GM19397 (cell line): ENCODE data around the gene C2CD2.
A peak's percentile ranks its signal among the peaks of the same experiment; 100 is the strongest.

Experiments used
- ATAC-seq: cut with Tn5 transposase; IDR thresholded peaks from one replicate; pipeline ENCODE4 v1.9.1; 2021; ENCODE audit warnings: mild to moderate bottlenecking, moderate library complexity; ENCODE audit not compliant: unreplicated experiment

The C2CD2 gene

DNA sequence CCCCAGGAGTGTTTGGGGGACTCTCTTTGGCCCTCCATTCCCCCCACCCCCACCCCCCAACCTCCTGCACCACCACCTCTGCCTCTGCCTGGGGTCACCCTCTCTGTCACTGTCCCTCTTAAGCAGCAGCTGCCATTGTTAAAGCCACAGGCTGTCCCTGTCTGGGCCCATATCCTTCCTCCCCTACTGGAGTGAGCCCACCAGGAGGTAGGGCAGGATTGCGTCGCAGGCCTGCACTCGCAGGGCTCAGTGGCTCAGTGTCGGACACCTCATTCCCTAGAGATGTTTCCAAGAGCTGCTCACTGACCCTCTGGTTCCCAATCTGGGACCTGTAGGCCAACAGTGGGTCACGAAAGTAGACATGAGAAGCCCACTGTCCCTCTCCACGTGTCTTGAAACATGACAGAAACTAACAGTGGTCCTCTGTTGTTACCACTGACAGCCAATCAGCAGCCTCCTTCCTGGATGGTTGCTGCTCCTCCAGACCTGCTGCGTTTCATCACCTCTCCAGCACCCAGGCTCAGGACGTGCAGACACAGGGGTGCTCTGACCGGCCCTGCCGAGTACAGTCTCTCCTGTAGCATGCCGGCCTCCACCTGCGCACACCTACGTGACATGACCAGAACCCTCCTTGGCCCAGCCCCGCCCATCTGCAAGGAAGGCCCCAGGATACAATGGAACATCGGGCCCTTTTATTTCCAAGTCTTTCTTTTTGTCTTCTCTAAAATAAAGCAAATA lies 82.4 kb downstream of the C2CD2 start:
- ATAC-seq: no peak

DNA sequence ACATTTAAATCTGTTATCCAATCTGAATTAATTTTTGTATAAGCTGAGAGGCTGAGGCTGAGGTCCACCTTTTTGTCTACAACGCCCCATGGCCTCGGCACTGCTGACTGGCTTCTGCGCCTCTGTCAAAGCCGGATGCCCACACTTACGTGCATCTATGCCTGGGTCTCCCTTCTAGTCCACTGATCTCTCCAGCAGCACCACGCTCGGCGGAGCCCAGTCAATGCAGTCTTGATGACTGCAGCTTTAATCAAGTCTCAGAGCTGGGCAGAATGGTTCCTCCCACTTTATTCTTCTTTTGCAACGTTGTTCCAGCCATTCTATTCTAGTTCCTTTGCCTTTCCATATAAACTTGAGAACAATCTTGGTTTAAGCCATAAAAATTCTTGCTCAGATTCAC lies 84.0 kb downstream of the C2CD2 start:
- no peak for ATAC-seq

DNA sequence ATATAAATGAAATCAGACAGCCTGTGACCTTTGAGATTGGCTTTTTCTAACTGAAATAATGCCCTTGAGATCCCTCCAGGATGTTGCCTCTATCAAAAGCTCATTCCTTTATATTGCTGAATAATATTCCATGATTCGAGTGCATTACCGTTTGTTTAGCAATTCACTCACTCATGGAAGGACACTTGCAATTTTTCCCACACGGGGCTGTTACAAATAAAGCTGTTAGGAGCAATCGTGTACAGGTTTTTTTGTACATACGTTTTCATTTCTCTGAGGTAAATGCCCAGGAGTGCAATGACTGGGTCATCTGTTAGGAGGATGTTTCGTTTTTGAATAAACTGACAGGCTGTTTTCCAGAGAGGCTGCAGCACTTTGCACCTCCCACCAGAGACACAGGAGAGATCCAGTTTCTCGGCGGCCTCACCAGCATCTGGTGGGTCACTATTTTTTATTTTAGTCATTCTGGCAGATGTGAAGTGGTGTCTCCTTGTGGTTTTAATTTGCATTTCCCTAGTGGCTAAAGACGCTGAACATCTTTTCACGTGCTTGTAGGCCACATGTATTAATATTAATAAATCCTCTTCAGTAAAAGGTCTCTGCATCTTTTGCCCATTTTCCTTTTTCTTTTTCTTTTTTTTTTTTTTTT lies 85.6 kb downstream of the C2CD2 start:
- peak; percentile 57 for ATAC-seq

DNA sequence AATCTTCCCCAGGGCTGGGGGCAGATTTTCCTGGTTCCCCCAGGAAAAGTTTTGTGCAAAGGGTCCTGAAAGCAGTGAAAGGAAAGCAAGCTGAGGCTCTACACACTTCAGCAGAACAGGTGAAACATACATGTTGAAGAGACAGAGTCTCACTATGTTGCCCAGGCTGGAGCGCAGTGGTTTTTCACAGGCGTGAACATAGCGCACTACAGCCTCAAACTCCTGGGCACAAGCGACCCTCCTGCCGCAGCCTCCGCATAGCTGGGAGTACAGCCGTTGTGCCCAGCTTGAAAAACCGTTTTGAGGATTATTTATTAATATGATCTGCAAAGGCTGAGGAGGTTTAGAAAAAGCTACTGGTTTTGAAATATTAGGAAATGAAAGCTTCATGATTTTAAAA lies 86.5 kb downstream of the C2CD2 start:
- ATAC-seq: no peak

DNA sequence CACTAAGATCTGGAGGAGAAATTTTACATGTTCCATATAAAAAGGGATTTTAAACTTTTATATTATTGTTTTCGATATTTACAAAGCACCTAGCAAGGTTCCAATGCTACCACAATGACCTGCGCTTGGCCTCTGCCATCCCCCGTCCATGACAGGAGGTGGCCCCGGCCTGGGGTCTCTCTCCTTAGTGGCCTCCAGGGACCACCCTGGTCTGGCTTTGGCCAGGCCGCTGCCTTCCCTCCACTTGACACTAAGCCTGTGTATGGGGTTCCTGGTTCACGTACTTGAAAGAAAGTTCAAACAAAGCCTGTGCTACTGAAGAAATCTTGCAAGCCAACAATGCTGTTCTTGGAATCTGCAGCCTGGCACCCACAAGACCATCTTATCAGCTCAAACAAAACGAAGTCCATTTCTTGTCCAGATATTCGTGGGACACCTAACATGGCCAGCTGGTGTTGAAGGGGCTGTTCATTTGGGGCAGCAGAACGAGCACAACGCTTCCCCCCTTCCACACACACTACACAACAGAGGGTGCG lies 87.5 kb downstream of the C2CD2 start:
- ATAC-seq: no peak

DNA sequence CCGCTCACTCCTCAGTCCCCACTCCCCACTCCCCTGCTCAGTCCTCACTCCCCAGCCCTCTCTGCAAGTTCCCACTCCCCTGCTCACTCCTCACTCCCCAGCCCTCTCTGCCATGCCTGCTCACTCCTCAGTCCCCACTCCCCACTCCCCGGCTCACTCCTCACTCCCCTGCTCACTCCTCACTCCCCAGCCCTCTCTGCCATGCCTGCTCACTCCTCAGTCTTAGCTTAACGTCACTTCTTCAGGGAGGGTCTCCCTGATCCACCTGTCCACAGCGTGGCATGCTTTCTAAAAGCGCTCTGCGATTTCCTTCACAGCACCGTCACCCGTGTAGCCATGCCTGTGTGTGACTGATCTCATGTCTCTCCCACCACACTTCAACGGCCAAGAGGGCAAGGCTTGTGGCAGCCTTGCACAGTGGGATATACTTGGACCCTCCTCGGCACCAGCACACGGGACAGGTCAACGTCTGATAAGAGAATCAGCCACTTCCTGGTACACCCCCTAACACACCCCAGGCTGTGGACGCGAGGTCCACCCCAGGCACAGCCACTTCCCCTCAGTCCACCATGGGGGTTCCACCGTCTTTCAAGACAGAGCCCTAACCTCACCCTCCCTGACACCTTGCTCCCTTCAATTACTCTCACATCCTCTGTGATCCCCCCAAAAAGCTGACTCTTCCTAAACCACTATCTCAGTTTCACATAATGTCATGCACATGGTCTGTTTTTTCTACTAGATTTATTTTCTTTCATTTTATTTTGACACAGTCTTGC lies 88.6 kb downstream of the C2CD2 start:
- peak; percentile 45 for ATAC-seq

DNA sequence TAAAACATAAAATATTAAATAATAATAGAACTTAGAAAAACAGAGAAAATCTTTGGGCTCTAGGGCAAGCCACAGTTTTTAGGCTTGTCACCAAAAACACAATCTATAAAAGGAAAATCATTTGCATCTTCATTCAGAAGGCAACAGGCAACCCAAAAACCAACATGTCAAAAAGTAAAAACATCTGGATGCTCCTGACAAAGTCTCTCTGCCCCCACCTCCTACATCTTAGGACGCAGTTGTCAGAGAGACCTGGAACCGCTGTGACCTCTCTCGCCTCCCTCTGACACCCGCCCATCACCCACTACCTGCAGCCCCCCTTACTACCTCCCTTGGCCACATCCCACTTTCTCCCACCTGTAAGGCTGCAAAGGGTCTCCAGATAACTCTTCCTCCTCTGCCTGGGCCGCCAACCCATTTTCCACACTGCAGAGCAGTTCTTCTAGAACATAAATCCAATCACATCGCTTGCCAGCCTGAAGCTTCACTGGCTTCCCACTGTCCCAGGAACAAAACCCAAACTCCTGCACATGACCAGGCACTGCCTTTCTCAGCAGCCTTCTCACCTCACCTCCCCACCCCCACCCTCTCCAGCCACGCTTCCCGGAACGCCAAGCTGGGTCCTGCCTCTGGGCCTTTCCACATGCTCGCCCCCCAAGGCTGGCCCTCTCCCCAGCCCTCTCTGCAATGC lies 89.4 kb downstream of the C2CD2 start:
- no peak for ATAC-seq

DNA sequence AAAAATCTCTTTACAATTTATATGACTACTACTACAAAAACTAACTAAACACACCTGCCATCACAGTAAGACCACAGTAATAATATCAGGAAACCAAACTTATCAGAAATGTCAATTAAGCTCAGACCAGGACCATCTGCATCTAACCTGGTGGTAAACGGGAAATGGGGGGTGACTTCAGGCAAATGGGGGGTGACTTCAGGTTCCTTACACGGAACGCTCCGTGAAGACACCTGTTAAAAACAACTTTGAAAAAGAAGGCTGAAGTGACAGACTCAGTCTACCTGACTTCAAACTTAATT lies 90.4 kb downstream of the C2CD2 start:
- ATAC-seq: no peak

DNA sequence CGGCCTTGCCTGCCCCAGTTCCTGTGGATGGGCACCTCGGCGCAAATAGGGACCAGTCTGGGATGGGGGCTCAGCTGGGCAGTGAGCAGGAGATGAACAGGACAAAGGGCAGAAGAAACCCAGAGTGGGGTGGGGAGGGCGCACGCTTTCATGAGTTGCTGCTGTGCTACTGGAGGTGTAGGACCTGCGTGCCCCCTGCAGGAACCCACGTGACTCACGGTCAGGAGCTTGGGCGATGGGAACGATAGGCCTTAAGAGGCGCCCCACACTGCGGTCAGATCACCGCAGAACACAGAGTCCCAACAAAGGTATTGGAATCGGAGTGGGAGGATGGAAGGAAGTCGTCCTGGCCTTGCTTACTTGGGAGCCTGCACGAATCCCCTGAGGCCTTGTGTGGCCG lies 91.8 kb downstream of the C2CD2 start:
- ATAC-seq: no peak

DNA sequence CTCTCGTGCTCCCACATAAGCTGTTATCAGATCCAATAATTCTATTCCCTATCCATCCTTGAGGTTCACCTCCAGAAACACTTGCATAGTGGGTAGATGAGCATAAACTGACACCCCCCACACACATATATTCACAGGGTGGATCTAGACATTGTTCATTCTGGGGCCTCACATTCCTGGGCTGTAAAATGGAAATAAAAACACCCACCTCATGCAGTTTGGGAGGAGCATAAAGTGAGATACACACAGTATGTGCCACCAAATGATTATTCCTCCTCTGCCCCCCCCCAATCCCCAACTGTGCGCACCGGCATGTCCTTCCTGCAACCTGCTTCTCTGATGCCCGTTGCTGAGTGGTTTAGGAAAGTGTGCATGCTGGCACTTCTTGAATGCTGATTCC lies 92.6 kb downstream of the C2CD2 start:
- no peak for ATAC-seq

DNA sequence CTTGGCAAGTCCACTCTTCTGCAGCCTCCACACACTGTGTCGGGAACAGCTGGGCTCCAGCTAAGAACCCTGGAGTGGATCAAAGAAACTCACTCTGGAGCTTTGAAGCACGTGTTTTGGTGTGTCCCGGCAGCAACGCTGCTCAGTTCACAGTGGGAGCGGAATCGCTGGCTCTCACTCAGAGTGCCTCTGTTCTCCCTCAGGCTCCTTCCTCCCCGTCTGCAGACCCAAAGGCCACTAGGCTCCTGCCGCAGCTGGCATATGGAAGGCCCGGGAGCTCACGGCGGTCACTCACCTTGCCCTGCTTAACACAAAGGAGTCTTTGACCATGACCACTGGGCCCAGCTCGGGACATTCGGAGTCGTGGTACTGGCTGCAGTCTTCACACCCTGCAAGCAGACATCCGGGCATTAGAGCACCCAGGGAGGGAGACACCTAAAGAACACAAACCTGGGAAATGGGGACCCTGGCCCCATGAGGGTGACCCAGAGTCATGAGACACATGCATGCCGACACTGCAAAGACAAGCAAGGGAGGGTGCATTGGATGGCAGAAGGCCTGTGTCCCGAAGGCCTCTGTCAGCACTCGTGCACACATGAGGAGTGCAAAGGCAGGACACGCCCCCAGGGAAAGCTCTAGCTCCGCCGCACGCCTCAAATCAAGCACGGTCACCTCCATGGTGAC lies 94.4 kb downstream of the C2CD2 start:
- no peak for ATAC-seq

DNA sequence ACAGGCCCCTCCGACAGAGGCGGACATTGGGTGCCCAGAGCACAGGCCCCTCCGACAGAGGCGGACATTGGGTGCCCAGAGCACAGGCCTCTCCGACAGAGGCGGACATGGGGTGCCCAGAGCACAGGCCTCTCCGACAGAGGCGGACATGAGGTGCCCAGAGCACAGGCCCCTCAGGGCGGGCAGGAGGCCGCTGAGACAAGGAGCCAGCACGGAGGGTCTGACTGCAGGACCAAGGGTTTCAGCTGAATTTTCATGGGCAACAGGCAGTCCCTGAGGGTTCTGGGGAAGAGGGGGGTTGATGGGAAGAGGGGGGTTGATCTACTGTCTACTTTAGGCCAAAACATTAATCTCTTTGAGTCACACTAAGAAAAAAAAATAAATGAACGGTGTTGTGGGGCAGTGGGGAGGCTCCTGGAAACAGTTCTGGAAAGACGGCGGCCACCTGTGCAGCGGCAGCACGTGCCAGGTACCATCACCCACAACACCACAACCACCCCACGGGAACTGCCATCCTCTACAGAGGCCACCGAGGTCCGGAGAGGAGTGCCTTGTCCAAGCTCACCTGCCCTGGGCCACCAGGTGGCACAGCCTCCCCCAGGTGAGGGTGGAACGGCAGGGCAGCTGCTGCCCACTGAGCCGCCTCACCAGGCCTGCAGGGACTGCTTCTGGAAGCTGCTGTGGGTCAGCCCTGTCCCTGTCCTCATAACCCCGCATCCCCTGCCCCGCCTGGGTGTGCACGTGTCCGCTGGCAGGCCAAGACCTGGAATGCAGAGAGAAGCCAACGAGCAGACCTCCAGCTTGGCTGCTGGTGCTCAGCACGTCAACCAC lies 95.1 kb downstream of the C2CD2 start:
- ATAC-seq: no peak

DNA sequence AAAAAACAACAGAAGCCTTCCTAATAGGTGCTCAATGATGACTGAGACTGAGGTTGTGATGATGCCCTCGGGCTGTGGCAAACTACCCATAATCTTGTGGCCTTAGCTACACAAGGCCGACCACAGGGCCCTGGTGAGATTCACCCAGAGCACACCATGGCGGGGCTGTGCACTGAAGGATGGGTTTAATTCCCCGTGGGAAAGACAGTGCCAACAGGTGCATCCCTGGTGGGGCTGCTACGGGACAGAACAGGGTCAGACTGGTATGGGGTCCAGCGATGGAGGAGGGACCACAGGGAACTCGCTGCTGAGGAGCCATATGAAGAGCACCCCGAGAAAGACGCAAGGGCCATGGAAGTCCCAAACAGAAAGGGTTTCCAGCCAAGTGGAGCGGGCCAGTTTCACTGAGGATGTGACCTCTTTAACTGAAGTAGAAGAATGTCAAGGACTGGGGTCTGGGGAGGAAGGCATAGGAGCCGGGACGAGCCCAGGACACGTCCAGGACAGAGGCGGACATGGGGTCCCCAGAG lies 96.0 kb downstream of the C2CD2 start:
- no peak for ATAC-seq

DNA sequence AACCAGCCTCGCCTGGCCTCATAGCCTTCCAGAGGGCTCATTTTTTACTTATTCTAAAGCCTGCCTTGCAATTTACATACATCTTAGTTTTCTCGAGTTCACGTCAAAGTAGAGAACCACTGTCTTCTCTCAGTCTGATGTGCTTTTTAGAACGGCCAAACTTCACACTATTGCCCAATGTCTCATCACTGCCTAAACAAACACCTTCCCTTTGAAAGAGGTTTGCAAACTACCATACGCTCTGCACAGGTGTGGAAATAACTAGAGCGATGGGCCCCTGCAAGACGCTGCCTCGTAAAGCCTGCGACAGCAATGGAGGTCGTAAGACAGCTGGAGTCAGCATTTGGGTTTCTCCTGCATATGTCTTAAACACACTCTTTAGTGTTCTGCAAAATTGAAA lies 97.2 kb downstream of the C2CD2 start:
- no peak for ATAC-seq

DNA sequence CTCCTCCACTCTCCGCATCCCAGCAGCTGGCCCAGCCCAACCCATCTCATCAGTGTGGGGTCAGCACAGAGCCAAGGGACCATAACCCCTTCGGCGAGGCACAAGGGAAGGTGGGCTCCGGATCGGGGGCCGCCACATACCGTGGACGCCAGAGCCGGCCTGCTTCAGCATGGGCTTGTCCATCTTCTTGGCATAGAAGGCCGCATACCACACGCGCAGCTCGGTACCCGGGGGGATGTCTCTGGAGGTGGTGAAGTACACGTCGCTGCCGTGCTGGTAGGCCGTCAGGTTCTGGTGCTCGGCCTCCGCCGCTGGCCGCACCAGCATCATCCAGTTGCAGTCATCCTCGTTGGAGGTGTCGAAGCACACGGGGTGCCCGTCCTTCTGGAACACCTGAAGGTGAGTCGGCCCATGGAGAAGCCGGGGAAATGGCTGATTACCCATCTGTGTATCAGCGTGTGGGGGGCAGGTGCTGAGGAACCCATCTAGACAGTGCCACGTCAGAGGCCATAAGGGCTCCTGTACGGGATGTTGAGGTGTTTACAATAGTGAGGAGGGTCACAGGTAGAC lies 99.3 kb downstream of the C2CD2 start:
- no peak for ATAC-seq

DNA sequence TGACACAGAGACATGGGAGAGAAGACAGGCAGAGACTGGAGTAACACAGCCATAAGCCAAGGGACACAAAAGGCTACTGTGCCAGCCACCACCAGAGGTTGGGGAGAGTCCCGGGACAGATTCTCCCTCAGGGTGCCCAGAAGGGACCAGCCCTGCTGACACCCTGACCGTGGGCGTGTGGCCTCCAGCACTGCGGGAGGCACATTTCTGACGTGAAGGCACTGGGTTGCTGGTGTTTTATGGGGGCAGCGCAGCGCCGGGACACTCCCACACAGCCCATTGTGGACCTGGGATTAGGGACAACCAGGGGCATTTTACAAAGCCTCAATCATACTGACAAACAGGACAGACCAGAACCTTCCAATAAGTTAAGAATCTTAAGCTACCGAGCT lies 100.9 kb downstream of the C2CD2 start:
- no peak for ATAC-seq

DNA sequence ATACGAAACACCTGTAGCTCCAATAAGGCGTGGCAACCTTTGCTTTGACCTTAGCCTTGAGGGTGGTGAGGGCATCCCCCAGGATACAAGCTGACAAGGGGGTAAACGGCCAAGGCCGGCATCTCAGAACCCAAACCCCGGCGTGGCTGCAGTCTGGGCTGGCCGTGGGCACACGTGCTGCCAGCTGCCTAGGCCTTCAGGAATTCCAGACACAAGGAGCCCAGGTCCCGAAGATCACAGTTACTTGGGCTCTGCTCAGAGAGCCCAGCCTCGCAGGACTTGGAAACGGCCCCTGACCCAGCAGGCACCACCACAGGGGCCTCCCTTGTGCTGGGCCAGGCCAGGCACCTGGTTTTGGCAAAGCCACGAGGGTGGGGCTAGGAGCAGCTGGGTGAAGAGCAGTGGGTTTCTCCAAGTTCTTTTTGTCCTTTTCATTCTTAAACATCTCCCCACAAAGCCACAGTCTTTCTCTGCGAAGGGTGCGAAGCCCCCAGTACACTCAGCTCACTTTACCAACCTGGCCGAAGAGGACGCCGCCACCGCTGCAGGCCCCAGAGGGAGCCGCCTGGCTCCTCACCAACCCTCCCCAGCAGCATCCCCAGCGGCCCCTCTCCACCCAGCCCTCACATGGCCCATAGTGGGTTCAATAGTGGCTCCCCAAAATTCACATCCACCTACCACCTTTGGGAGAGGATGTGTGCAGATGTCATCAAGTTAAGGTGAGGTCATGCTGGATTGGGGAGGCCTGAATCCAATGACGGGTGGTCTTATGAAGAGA lies 101.5 kb downstream of the C2CD2 start:
- no peak for ATAC-seq

DNA sequence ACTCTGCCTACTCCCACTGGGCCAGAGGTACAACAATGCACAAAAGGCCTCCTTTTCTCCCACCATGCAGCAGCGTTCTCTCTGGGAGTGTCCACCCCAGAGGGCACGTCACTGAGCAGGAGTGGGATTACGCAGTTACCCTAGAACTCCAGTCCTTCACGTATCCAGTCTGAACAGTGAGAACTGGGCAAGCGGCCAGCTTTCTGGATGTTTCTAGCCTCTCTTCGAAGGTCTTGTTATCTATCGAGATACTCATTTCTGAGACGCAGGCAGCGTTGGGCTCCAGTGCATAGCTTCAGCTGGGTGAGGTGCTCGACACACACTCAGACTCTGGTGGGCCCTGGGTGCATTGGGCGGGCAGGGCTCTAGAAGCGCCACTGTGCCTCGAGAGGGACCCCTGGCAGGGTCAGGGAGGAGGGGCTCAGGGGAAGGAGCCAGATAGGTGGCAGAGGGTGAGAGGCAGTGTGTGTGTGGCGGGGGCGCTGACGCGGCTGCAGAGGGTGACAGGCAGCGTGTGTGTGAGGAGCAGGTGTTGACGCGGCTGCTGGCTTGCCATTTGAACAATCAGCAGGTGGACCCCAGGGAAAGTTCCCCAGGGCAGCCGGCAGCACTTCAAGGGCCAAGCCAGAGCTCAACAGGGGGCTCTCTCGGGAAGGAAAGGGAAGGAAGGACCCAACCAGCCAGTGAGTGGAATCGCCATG lies 102.6 kb downstream of the C2CD2 start:
- no peak for ATAC-seq
